Endodermal cell (in vitro differentiated cells): Measurements from ENCODE around the gene LYZL1. TPM values are rescaled to one million over a fixed set of nuclear protein-coding genes. Genes with fewer than 3 reads are reported as not detected.

ENCODE experiments used
- DNase-seq: peaks from one replicate; pipeline ENCODE4 v3.0.0-alpha.2; 2017
- H3K27ac ChIP-seq: 2 replicates; pipeline ENCODE4 v1.5.1; 2013; ENCODE audit warnings: mild to moderate bottlenecking, low read depth, low read length, moderate library complexity
- H3K27me3 ChIP-seq: 2 replicates; pipeline ENCODE4 v1.6.1; 2013; ENCODE audit warnings: mild to moderate bottlenecking, low read length, moderate library complexity; ENCODE audit not compliant: insufficient read depth, control insufficient read depth, poor library complexity, severe bottlenecking
- H3K36me3 ChIP-seq: 2 replicates; pipeline ENCODE4 v1.7.0; 2013; ENCODE audit warnings: mild to moderate bottlenecking, low read length, moderate library complexity; ENCODE audit not compliant: control insufficient read depth, insufficient read depth
- H3K4me1 ChIP-seq: one replicate; pipeline ENCODE4 v1.7.0; 2013; ENCODE audit warnings: low read length; ENCODE audit not compliant: control insufficient read depth, insufficient read depth
- H3K4me3 ChIP-seq: 2 replicates; pipeline ENCODE4 v1.5.1; 2013; ENCODE audit warnings: mild to moderate bottlenecking, low read length, moderate library complexity
- H3K9ac ChIP-seq: 2 replicates; pipeline ENCODE4 v1.6.1; 2013; ENCODE audit warnings: mild to moderate bottlenecking, low read length, moderate library complexity; ENCODE audit not compliant: poor library complexity, severe bottlenecking; ENCODE audit errors: extremely low read depth
- H3K9me3 ChIP-seq: 2 replicates; pipeline ENCODE4 v1.6.1; 2013; ENCODE audit warnings: mild to moderate bottlenecking, low read length, moderate library complexity; ENCODE audit not compliant: control insufficient read depth
- H3K27ac Mint-ChIP-seq: 2 replicates; pipeline ENCODE4 v1.8.0; 2020; ENCODE audit warnings: mixed read lengths
- H3K27me3 Mint-ChIP-seq: 2 replicates; pipeline ENCODE4 v1.8.0; 2021; ENCODE audit warnings: mild to moderate bottlenecking, mixed read lengths; ENCODE audit not compliant: insufficient read depth
- H3K36me3 Mint-ChIP-seq: 2 replicates; pipeline ENCODE4 v1.8.0; 2020; ENCODE audit warnings: low read depth, mixed read lengths
- H3K4me1 Mint-ChIP-seq: 2 replicates; pipeline ENCODE4 v1.8.0; 2020; ENCODE audit warnings: mixed read lengths
- H3K4me3 Mint-ChIP-seq: 2 replicates; pipeline ENCODE4 v1.8.0; 2020; ENCODE audit warnings: mild to moderate bottlenecking, moderate library complexity, mixed read lengths
- H3K9me3 Mint-ChIP-seq: 2 replicates; pipeline ENCODE4 v1.8.0; 2020; ENCODE audit warnings: mild to moderate bottlenecking, mixed read lengths
- CTCF ChIP-seq: fragments of 200-600 bp; sonication (generic); conservative IDR thresholded peaks from 2 replicates; pipeline ENCODE4 v1.5.0; 2021; ENCODE audit warnings: antibody characterized with exemption, mild to moderate bottlenecking
- WGBS, 2 experiments: methylation state at CpG; one replicate each; pipeline versions ENCODE4 v1.1.5 to v1.1.7; 2013; ENCODE audit warnings: missing lambda C conversion rate in 2 of 2, mixed read lengths in 1 of 2; ENCODE audit not compliant: insufficient coverage in 1 of 2, insufficient read length in 1 of 2; 5-methylcytosine and 5-hydroxymethylcytosine counted together
- total RNA-seq, 2 donors: library from RNA; stranded (reverse); fragmentation: NEBNext Ultra II Directional in 1 of 2; extraction: Animal tissue kit (Norgen Biotek cat#: 25700) in 1 of 2; gene quantifications; 2 replicates in 1 of 2; 3 replicates in 1 of 2; pipeline ENCODE4 v1.2.1, GENCODE V29; 2021

Gene LYZL1
- total RNA-seq, 2 donors from 2014 or later, result not detected

GRCh38 chr10:29323367-29323766 lies 34.5 kb downstream of the LYZL1 start:
- Histone ChIP-seq H3K27ac (no peak overlapping the region), H3K27me3 (no peaks in the 10 kb centered on the region), H3K36me3 (no peaks in the 10 kb centered on the region), H3K9me3 (no peaks in the 10 kb centered on the region), H3K4me3 (no peak overlapping the region), H3K4me1 (peaks cover 10% of the 10 kb centered on the region), H3K9ac (no peak overlapping the region)
- Mint-ChIP-seq H3K9me3 (no peaks in the 10 kb centered on the region), H3K4me1 (peaks cover 19% of the 10 kb centered on the region), H3K4me3 (no peak overlapping the region), H3K27ac (no peak overlapping the region), H3K36me3 (no peaks in the 10 kb centered on the region), H3K27me3 (peaks cover 2% of the 10 kb centered on the region)
- TF ChIP-seq CTCF, result no peak
- DNase-seq, result peak; percentile 13
- 95 to 100% methylated on average over 2 to 5 of the region's 5 CpGs for WGBS, 2 experiments

GRCh38 chr10:29324220-29324841 lies 35.5 kb downstream of the LYZL1 start:
- TF ChIP-seq CTCF, result no peak
- H3K27ac Mint-ChIP-seq, result no peak overlapping the region
- Histone ChIP-seq H3K27ac (no peak overlapping the region), H3K9ac (no peak overlapping the region), H3K36me3 (no peaks in the 10 kb centered on the region), H3K4me1 (peaks cover 10% of the 10 kb centered on the region), H3K27me3 (no peaks in the 10 kb centered on the region), H3K4me3 (no peak overlapping the region), H3K9me3 (no peaks in the 10 kb centered on the region)
- peaks cover 2% of the 10 kb centered on the region for H3K27me3 Mint-ChIP-seq
- peaks cover 18% of the 10 kb centered on the region for H3K4me1 Mint-ChIP-seq
- DNase-seq, result no peak
- no peaks in the 10 kb centered on the region for H3K36me3 Mint-ChIP-seq
- WGBS, 2 experiments, result 88 to 93% methylated on average over 11 of the region's 11 CpGs
- no peaks in the 10 kb centered on the region for H3K9me3 Mint-ChIP-seq
- H3K4me3 Mint-ChIP-seq, result no peak overlapping the region

- Mint-ChIP-seq H3K4me3 (no peak overlapping the region), H3K9me3 (no peaks in the 10 kb centered on the region), H3K27ac (no peak overlapping the region), H3K4me1 (peaks cover 25% of the 10 kb centered on the region), H3K36me3 (no peaks in the 10 kb centered on the region), H3K27me3 (no peaks in the 10 kb centered on the region)
- Histone ChIP-seq H3K9ac (no peak overlapping the region), H3K9me3 (no peaks in the 10 kb centered on the region), H3K4me1 (peaks cover 10% of the 10 kb centered on the region), H3K27ac (no peak overlapping the region), H3K4me3 (no peak overlapping the region), H3K27me3 (no peaks in the 10 kb centered on the region), H3K36me3 (no peaks in the 10 kb centered on the region)
- no peak for TF ChIP-seq CTCF
- 83 to 95% methylated on average over 2 of the region's 2 CpGs for WGBS, 2 experiments
- DNase-seq, result no peak
These were observed 37.4 kb downstream of the LYZL1 start for GRCh38 chr10:29326299-29326698.
